Fibroblast of the aortic adventitia (primary cell): ENCODE data around the gene LSS. TPM values are rescaled to one million over a fixed set of nuclear protein-coding genes. Genes with fewer than 3 reads are reported as not detected.

Source experiments
- DNase-seq: peaks from one replicate; pipeline ENCODE4 v3.0.0-alpha.2; 2010; ENCODE audit warnings: low read depth
- H3K4me3 ChIP-seq: 2 replicates; pipeline ENCODE4 v1.5.1; 2011; ENCODE audit warnings: low read depth, mild to moderate bottlenecking, control low read depth, low read length, moderate library complexity
- CTCF ChIP-seq: IDR thresholded peaks from 2 replicates; pipeline ENCODE4 v1.5.1; 2011; ENCODE audit warnings: mild to moderate bottlenecking, low read length, control low read depth, inconsistent platforms; ENCODE audit not compliant: insufficient read depth
- total RNA-seq: library from RNA; depleted of rRNA; stranded (reverse); fragments of >200 nt; gene quantifications from 2 replicates; pipeline ENCODE4 v1.2.3, GENCODE V29; 2012; ENCODE audit warnings: low replicate concordance

Gene LSS
- total RNA-seq, 1 donor: 67.2 TPM

- TF ChIP-seq CTCF: no peak
- H3K4me3 ChIP-seq: no peak overlapping the region
- DNase-seq: no peak
Observed at GRCh38 chr21:46214478-46215340, 13.9 kb downstream of the LSS start.

- no peak for TF ChIP-seq CTCF
Observed at GRCh38 chr21:46213620-46214286, 14.8 kb downstream of the LSS start.

GRCh38 chr21:46212721-46213484, 15.7 kb downstream of the LSS start:
- no peak overlapping the region for H3K4me3 ChIP-seq
- DNase-seq: no peak
- no peak for TF ChIP-seq CTCF

More at GRCh38 chr21:46213620-46214286, 14.8 kb downstream of the LSS start:
- no peak for DNase-seq
- H3K4me3 ChIP-seq: no peak overlapping the region

- DNase-seq: no peak
- no peak for TF ChIP-seq CTCF
- H3K4me3 ChIP-seq: no peak overlapping the region
Observed at GRCh38 chr21:46211786-46212720, 16.5 kb downstream of the LSS start.

GRCh38 chr21:46211376-46211775, 17.2 kb downstream of the LSS start:
- TF ChIP-seq CTCF: no peak
- no peak for DNase-seq
- H3K4me3 ChIP-seq: no peak overlapping the region
